ENCODE data around the gene CAPZA2.
"Not testable (repeated sequence)": the region's sequence is repeated elsewhere in the genome, so short reads cannot be mapped to it uniquely, and the experiment has no call there.

CAPZA2 gene

DNA sequence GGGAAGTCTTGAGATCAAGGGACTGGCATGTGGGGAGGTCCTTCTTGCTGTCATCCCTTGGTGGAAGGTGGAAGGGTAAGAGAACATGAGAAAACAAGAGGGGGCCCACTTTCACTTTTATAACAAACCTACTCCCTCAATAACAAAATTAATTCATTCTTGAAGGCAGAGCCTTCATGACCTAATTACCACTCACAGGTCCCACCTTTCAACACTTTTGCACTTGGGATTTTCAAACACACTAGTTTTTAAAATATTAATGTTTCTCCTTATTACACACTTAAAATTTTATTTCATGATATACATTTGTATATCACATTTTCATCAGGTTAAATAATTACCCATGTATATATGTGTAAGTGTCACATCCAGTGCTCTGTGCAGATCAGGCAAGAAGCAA lies 93.0 kb downstream of the CAPZA2 start:
- DNase-seq (ENCODE audit: low read depth): no peak

DNA sequence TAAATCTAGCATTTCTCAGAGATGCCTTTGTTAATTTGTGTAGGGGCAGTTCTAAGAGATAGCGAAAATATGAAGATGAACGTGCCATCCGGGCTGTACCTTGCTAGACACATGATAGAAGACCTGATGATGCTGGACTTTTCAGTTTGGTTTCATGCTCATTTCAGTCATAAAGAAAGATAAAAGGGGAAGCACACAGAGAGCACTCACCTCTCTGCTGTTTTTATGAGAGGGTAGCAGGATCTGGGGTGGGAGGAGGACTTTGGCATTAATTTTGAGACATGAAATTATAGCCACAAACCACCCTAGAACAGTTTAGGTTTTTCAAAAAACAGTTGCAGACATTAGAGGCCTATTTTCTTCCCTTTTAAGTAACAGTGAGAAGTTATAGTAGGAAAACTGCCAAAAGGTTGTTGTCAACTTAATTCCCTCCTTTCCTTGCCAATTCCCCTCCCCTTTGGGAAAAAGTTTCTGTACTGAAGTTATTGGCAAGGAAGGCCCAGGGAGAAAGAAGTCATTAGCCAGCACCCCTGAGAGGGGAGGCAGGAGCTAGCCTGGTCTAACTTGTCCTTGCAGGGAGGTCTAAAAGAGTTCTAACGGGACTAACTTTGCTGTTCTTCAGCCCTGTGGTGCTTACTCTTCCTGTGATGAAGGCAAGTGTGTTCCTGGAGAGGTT lies 93.6 kb downstream of the CAPZA2 start:
- no peak for DNase-seq (ENCODE audit: low read depth)

DNA sequence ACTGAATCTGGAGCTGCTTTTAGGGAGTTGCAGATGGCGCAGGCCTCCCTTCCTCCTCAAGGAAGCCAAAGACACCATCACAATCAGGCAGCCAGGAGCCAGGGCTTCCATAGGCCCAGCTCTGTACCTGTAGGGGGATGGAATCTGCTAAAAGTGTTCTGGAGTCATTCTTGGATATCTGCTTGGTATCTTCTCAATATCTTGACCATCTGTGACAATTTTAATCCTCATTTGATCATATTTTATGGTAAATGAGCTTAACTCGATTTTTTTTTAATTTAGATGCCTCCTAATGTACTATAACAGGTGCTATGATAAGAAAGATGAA lies 94.1 kb downstream of the CAPZA2 start:
- no peak for DNase-seq (ENCODE audit: low read depth)

DNA sequence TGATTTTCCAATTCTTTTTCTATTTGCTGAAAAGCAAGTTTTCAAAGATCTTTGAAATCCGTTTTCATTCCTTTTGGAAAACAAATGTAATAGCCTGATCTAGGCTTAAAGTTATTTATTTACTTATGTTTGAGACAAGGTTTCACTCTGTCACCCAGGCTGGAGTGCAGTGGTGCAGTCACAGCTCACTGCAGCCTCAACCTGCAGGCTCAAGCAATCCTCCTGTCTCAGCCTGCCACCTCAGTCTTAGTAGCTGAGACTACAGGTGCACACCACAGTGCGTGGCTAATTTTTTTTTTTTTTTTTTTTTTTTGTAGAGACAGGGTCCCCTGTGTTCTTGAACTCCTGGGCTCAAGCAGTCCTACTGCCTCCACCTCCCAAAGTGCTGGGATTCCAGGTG lies 95.5 kb downstream of the CAPZA2 start:
- DNase-seq (ENCODE audit: low read depth): no peak

DNA sequence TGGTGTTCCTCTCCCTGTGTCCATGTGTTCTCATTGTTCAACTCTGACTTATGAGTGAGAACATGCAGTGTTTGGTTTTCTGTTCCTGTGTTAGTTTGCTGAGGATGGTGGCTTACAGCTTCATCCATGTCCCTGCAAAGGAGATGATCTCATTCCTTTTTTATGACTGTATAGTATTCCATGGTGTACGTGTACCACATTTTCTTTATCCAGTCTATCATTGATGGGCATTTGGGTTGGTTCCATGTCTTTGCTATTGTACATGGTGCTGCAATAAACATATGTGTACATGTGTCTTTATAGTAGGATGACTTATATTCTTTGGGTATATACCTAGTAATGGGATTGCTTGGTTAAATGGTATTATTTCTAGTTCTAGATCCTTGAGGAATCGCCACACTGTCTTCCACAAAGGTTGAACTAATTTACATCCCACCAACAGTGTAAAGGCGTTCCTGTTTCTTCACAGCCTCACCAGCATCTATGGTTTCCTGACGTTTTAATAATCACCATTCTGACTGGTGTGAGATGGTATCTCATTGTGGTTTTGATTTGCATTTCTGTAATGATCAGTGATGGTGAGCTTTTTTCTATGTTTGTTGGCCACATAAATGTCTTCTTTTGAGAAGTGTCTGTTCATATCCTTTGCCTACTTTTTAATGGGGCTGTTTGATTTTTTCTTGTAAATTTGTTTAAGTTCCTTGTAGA lies 99.7 kb downstream of the CAPZA2 start:
- DNase-seq (ENCODE audit: low read depth): not testable (repeated sequence)

DNA sequence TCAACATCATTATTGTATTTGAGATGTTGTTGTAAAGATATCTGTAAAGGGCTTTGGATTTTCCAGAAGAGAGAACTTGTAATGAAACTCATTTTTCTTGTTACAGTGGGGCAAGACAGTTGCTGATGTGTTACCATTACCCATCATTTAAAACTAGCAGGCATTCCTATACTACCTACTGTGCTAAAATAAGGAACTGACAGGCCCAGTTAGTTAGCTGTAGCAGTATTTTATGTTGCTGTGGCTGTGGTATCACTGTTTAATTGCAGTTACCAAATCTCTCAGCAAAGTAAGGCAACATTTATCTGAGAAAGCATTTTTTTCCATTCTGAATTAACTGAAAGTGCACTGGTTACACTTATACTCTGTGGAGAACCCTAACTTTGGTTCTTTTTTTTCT lies 100.8 kb downstream of the CAPZA2 start:
- DNase-seq (ENCODE audit: low read depth): no peak

DNA sequence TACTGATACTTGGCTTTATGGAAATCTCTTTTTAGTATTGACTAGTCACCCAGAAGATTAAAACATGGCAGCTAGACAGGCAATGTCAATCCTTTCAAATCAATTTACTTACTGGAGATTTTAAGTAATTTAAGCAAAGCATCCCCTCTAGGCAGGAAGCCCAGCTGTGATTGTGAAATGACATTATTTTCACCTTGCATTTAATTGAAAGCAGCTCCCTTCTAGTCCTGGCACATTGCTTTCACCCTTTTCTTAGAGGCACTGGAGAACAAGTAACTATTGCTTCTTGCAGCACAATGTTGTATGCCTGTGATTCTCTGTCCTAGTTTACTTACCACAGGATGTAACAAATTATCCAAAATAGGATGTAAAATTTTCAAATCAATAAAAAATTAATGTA lies 104.2 kb downstream of the CAPZA2 start:
- no peak for DNase-seq (ENCODE audit: low read depth)

DNA sequence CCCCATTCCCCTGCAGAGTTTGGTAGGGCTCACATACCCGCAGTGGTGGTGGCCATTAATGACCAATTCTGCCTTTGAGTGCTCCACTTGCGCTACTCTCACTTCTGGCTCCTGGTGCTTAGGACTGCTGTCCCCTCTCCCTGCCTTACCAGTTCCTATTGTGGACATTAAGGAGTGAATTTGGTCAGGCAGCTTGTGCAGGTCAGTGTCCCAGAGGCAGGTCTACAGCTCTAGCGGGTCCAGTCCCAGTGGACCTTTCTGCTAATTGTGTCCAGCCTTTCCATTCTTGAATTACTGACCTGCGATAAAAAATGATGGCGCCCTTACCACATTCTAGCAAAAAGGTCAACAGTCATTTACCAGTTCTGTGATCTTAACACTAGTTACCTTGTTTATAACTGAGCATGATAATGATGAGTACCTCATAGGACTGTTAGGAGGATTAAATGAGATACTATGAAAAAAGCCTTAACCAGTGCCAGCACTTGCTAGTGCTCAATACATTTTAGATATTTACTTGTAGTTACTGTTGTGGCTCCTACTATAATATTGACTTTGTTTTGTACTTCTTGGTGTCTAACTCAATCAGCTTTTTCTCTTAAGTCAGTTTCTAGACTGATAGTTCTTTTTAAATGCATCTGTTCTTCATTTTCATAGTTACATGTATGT lies 105.0 kb downstream of the CAPZA2 start:
- no peak for DNase-seq (ENCODE audit: low read depth)

DNA sequence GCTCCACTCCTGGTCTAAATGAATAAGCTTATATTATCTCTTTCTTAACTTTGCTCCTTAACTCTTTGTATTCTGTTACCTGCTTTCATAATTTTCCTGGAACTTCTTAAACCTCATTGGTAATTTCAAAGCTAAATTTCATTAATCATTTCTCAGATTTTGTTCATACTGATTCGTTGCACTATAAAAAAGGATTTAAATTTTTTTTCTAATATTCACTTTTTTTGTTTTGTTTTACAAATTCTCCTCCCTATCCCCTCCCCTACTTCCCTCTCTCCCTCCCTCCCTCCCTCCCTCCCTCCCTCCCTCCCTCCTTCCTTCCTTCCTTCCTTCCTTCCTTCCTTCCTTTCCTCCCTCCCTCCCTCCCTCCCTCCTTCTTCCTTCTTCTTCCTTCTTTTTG lies 105.6 kb downstream of the CAPZA2 start:
- DNase-seq (ENCODE audit: low read depth): no peak

DNA sequence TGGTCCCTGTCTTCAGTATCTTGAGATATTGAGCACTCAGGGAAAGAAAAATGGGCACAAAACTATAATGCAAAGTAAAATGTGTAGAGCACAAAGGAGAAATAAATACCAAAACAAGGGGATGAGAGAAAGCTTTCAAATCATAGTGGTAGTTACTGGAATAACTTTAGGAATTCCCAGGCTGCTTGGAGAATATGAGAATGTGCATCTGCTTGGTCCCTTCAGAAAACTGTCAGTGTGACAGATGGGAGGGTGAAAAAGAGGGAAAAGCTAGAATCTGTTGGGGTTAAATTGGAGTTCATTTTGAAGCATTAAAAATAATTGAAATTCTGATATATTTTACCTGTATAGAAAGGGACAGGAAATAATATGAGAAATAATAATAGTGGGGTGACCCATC lies 106.2 kb downstream of the CAPZA2 start:
- DNase-seq (ENCODE audit: low read depth): no peak

DNA sequence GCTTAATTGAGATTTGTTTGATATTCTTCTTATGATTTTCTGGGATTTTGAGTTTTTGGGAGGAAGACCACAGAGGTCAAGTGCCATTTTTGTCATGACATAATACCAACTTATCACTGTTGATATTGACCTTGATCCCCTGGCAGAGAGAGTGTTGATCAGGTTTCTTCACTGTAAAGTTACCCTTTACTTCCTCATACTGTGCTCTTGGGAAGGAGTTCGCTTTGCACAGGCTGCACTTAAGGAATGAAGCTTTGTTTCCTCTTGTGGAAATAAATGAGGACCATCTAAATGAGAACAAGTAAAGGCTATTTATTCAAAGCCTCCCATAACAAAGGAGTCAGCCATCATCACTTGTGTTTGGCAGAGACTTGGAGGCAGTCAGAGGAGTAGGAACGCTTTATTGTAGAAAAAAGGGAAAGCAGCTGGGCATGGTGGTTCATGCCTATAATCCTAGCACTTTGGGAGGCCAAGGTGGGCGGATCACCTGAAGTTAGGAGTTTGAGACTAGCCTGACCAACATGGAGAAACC lies 107.0 kb downstream of the CAPZA2 start:
- no peak for DNase-seq (ENCODE audit: low read depth)

DNA sequence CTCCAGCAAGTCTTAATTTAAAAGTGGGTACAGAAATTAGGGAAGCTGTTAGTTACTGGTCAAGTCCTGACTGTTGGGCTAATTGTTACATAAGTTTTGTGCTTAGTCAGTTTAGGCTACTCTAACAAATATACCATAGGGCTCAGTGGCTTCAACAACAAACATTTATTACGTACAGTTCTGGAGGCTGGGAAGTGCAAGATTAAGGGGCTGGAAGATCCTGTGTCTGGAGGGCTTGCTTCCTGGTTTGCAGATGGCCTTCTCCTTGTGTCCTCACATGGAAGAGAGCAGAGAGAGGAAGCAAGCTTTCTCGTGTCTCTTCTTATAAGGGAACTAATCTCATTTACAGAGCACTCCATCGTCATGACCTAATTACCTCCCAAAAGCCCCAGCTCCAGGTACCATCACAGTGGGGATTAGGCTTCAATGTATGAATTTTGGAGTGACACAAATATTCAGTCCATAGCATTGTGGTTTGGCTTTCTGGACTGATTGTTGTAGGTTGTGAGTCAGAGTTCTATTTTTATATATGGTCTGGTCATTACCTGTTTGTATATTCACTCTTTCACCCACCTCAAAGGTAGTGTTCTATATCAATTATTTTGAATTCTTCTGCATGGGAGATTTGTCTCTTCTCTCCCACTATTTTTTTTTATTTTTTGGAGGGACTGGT lies 108.0 kb downstream of the CAPZA2 start:
- DNase-seq (ENCODE audit: low read depth): no peak

DNA sequence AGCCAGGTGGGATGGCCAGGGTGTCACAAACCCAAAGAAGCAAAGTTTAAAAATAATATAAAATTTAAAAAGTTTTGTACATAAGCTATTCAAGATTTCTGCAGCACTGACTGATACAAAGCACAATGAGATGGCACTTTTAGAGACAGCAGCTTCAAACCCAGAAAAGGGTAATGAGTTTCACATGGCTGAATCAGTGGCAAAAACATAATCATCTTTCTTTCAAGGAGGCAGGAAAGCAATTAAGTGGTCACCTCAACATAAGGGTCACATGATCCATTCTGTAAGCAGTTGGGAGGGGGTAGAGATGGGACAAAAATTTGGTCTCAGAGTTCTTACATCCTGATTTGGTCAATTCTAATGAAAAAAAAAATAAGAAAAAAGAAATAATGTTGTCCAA lies 108.8 kb downstream of the CAPZA2 start:
- DNase-seq (ENCODE audit: low read depth): not testable (repeated sequence)
